Loucy (cell line): ENCODE measurements around the gene MAPKAP1.

Experiments used
- H2AFZ ChIP-seq: fragments of 200-600 bp; sonication (generic); 2 replicates; pipeline ENCODE4 v1.6.0; 2016; ENCODE audit warnings: antibody characterized with exemption, mild to moderate bottlenecking, low read length, moderate library complexity
- H3F3A ChIP-seq: fragments of 200-600 bp; 2 replicates; pipeline ENCODE4 v1.6.0; 2016; ENCODE audit warnings: antibody characterized with exemption, low read depth, mild to moderate bottlenecking
- H3K27me3 ChIP-seq: fragments of 200-600 bp; sonication (generic); 2 replicates; pipeline ENCODE4 v1.6.1; 2014; ENCODE audit warnings: low read length, mild to moderate bottlenecking; ENCODE audit not compliant: insufficient read depth, poor library complexity, severe bottlenecking
- H3K36me3 ChIP-seq: fragments of 200-600 bp; sonication (generic); 2 replicates; pipeline ENCODE4 v1.6.1; 2016; ENCODE audit warnings: low read length; ENCODE audit not compliant: insufficient read depth
- H3K4me1 ChIP-seq: fragments of 200-600 bp; sonication (generic); 2 replicates; pipeline ENCODE4 v1.5.1; 2014; ENCODE audit warnings: low read length, mild to moderate bottlenecking; ENCODE audit not compliant: insufficient read depth, poor library complexity, severe bottlenecking
- H3K4me2 ChIP-seq: fragments of 200-600 bp; sonication (generic); 2 replicates; pipeline ENCODE4 v1.6.0; 2014; ENCODE audit warnings: antibody characterized with exemption, low read length, low read depth, mild to moderate bottlenecking; ENCODE audit not compliant: poor library complexity, severe bottlenecking
- H3K4me3 ChIP-seq: fragments of 200-600 bp; sonication (generic); 2 replicates; pipeline ENCODE4 v1.5.1; 2014; ENCODE audit warnings: low read length, mild to moderate bottlenecking, mixed read lengths; ENCODE audit not compliant: poor library complexity, severe bottlenecking
- H3K79me2 ChIP-seq: fragments of 200-600 bp; sonication (generic); 2 replicates; pipeline ENCODE4 v1.6.1; 2014; ENCODE audit warnings: low read length; ENCODE audit not compliant: insufficient read depth
- H3K9ac ChIP-seq: fragments of 200-600 bp; sonication (generic); 2 replicates; pipeline ENCODE4 v1.6.0; 2014; ENCODE audit warnings: mild to moderate bottlenecking, low read depth, low read length, moderate library complexity; ENCODE audit not compliant: poor library complexity, severe bottlenecking
- H3K9me2 ChIP-seq: fragments of 200-600 bp; sonication (generic); replicated peaks from 2 replicates; pipeline ENCODE4 v1.6.1; 2016; ENCODE audit warnings: low read depth, low read length, mixed read lengths
- H3K9me3 ChIP-seq: fragments of 200-600 bp; sonication (generic); 2 replicates; pipeline ENCODE4 v1.6.1; 2014; ENCODE audit warnings: mild to moderate bottlenecking, antibody characterized with exemption, low read length, low read depth; ENCODE audit not compliant: insufficient read depth
- H4K20me1 ChIP-seq: fragments of 200-600 bp; sonication (generic); 2 replicates; pipeline ENCODE4 v1.6.0; 2014; ENCODE audit warnings: antibody characterized with exemption, low read length, mild to moderate bottlenecking; ENCODE audit not compliant: insufficient read depth, poor library complexity, severe bottlenecking
- EZH2phosphoT487 ChIP-seq: fragments of 200-600 bp; IDR thresholded peaks from 2 replicates; pipeline ENCODE4 v1.6.1; 2018; ENCODE audit warnings: antibody characterized with exemption, mild to moderate bottlenecking, moderate library complexity, borderline replicate concordance
- TF ChIP-seq, protein P1 (sequence below): fragments of 200-600 bp; sonication (generic); conservative IDR thresholded peaks from 2 replicates; pipeline ENCODE4 v1.5.1; 2014; ENCODE audit warnings: mild to moderate bottlenecking, antibody characterized with exemption, low read length

MAPKAP1 gene

GRCh38 chr9:125747765-125748445 is 40.9 kb upstream of the MAPKAP1 start:
- Histone ChIP-seq H3K27me3 (no peaks in the 10 kb centered on the region), H3K4me1 (peaks cover 43% of the 10 kb centered on the region), H3K4me3 (peak overlapping the region; percentile 79), H4K20me1 (peaks cover 49% of the 10 kb centered on the region), H3K79me2 (peaks cover 57% of the 10 kb centered on the region), H2AFZ (peak overlapping the region; percentile 53; the same call in 1 of the 2 replicates), H3K9ac (peak overlapping the region; percentile 91), H3K9me3 (no peaks in the 10 kb centered on the region), H3F3A (peaks cover 7% of the 10 kb centered on the region; the same call in 1 of the 2 replicates), H3K36me3 (no peaks in the 10 kb centered on the region), H3K9me2 (no peaks in the 10 kb centered on the region), H3K4me2 (peak overlapping the region; percentile 84)
- TF ChIP-seq, protein P1, sequence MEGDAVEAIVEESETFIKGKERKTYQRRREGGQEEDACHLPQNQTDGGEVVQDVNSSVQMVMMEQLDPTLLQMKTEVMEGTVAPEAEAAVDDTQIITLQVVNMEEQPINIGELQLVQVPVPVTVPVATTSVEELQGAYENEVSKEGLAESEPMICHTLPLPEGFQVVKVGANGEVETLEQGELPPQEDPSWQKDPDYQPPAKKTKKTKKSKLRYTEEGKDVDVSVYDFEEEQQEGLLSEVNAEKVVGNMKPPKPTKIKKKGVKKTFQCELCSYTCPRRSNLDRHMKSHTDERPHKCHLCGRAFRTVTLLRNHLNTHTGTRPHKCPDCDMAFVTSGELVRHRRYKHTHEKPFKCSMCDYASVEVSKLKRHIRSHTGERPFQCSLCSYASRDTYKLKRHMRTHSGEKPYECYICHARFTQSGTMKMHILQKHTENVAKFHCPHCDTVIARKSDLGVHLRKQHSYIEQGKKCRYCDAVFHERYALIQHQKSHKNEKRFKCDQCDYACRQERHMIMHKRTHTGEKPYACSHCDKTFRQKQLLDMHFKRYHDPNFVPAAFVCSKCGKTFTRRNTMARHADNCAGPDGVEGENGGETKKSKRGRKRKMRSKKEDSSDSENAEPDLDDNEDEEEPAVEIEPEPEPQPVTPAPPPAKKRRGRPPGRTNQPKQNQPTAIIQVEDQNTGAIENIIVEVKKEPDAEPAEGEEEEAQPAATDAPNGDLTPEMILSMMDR, result no peak
- TF ChIP-seq EZH2phosphoT487, result no peak

DNA sequence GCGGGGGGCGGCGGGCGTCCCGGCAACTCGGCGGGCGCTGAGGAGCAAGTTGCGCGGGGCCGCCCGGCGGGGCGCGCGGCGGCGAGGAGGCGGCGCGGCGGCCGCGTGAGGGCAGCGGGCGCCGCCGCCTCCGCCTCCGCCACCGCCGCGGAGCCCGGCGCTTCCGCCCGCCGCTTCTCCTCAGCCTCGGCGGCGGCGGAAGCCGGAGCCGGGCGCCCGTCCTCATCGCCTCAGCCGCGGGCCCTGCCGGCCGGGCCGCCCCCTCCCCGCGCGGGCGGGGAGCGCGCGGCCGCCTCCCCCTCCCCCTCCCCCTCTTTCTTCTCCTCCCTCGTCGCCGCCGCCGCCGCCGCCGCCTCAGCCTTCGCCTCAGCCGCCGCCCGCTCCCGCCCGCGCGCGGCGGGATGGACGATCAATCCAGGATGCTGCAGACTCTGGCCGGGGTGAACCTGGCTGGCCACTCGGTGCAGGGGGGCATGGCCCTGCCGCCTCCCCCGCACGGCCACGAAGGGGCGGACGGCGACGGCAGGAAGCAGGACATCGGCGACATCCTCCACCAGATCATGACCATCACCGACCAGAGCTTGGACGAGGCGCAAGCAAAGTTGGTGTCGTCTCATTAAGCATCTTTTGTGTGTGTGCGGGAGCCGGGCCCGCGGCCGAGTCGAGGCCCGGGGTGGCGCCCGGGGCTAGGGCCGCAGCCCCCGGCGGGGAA is 40.2 kb upstream of the MAPKAP1 start, which contains the start of gene PBX3:
Gene PBX3, plus strand, starts transcription at position 321 of the 712 bp plus-strand sequence.
- Histone ChIP-seq H3K9me2 (no peaks in the 10 kb centered on the region), H3K4me3 (peak within 1 kb of the TSS; percentile 79), H3K36me3 (no peaks in the 10 kb centered on the region), H3F3A (peaks cover 3% of the 10 kb centered on the region; the same call in 1 of the 2 replicates), H2AFZ (peak within 1 kb of the TSS; percentile 97), H3K79me2 (peaks cover 50% of the 10 kb centered on the region), H3K4me2 (peak within 1 kb of the TSS; percentile 84), H4K20me1 (peaks cover 42% of the 10 kb centered on the region), H3K9me3 (no peaks in the 10 kb centered on the region), H3K4me1 (peaks cover 36% of the 10 kb centered on the region), H3K9ac (peak within 1 kb of the TSS; percentile 91), H3K27me3 (no peaks in the 10 kb centered on the region)
- TF ChIP-seq, protein P1, result no peak
- TF ChIP-seq EZH2phosphoT487, result no peak

DNA sequence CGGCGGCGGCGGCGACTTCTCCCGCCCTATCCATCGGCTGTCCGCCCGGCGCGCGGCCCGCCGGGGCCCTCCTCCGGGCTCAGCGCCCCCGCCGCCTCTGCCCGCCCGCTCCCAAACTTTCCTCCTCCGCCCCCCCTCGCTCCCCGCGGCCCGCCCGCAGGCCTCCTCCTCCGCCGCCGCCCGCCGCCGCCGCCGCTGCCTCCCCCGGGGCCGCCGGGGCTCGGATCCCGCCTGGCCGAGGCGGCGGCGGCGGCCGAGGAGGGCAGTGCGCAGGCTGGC is 39.7 kb upstream of the MAPKAP1 start:
- Histone ChIP-seq H3K9ac (no peak overlapping the region), H3K4me3 (peak overlapping the region; percentile 78)

More for the DNA sequence above, 39.7 kb upstream of the MAPKAP1 start:
- Histone ChIP-seq H3K79me2 (peaks cover 45% of the 10 kb centered on the region), H3F3A (no peaks in the 10 kb centered on the region), H3K36me3 (no peaks in the 10 kb centered on the region), H3K9me3 (no peaks in the 10 kb centered on the region), H4K20me1 (peaks cover 37% of the 10 kb centered on the region), H3K9me2 (no peaks in the 10 kb centered on the region), H3K4me2 (no peak overlapping the region), H3K4me1 (peaks cover 31% of the 10 kb centered on the region), H3K27me3 (no peaks in the 10 kb centered on the region), H2AFZ (no peak overlapping the region)
- no peak for TF ChIP-seq EZH2phosphoT487
- TF ChIP-seq, protein P1, result no peak
